ENCODE data around the gene DOCK4.
A peak's percentile ranks its signal among the peaks of the same experiment; 100 is the strongest.

DNA sequence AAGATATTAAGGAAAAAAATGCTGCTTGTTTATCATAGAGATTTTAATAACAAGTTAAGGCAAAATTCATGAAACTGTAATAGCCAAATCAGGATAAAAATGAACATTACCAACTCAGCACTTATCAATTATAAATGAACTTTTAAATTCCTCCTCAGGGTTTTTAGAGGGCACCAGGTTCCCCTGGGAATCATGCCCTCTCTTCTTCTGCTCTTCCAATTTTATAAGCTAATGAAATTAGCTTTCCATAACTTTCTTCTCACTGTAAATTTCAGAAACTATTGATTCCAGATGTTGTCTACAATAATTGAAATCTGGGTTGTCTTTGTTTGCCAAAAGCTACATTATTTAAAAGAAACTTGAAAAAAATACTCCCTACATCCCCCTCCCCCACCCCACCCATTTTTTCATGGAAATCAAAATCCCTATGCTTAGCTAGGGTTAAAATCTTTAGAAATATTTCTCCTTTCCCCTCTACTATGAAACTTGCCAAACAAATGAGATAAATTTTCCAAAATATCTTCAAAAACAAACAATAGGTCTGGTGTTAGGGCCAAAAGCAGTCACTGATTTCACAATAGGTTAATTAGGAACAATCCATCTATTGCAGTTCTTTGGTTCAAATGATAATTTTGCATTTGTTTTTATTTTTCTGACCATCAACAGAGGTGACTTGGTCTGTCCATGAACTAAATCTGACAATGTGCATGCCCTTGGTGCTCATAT, 187.7 kb downstream of the DOCK4 start:
- TF ChIP-seq POLR2AphosphoS5 (IDR thresholded peaks at IDR 0.05): peak in 1 of 3 donors; percentile 24
- no peak for TF ChIP-seq CTCF (IDR thresholded peaks at IDR 0.05)
